Panc1 (cell line): Measurements from ENCODE around the gene CHRNA3. TPM values are rescaled to one million over a fixed set of nuclear protein-coding genes. Genes with fewer than 3 reads are reported as not detected.

Experiments used
- ATAC-seq: fragments of 200-7000 bp; cut with Tn5 transposase; 2 replicates; pipeline ENCODE4 v1.9.1; 2020; ENCODE audit warnings: mild to moderate bottlenecking, moderate library complexity
- BruUV-seq: library from RNA; stranded (reverse); fragments of 400-500 nt; replicated peaks from 2 replicates; lab custom pipeline; 2021; lab: Mats Ljungman, UMichigan
- CTCF ChIA-PET: fragments of 300-600 bp; sonication (Branson Sonifier 250); formaldehyde crosslinking; loops from one replicate; lab custom pipeline; 2022; ENCODE audit warnings: antibody characterized with exemption; lab: Charles Lee
- POLR2A ChIA-PET: fragments of 300-600 bp; sonication (Branson Sonifier 250); formaldehyde crosslinking; loops from one replicate; lab custom pipeline; 2022; ENCODE audit warnings: antibody characterized with exemption; lab: Charles Lee
- DNase-seq: peaks from one replicate; pipeline ENCODE4 v3.0.0-alpha.2; 2010; ENCODE audit warnings: low read depth, low spot score
- H3K27ac ChIP-seq: 2 replicates; pipeline ENCODE4 v1.5.1; 2011; ENCODE audit warnings: mild to moderate bottlenecking, low read length, inconsistent platforms
- H3K27me3 ChIP-seq: fragments of 200-500 bp; sonication (Bioruptor generic); 2 replicates; pipeline ENCODE4 v1.6.0; 2014; ENCODE audit warnings: low read length, inconsistent platforms; ENCODE audit not compliant: control insufficient read depth, insufficient read depth
- H3K36me3 ChIP-seq: fragments of 200-500 bp; sonication (Bioruptor generic); 2 replicates; pipeline ENCODE4 v1.5.1; 2014; ENCODE audit warnings: inconsistent platforms, mild to moderate bottlenecking, low read length, moderate library complexity; ENCODE audit not compliant: control insufficient read depth, insufficient read depth
- H3K4me1 ChIP-seq: 2 replicates; pipeline ENCODE4 v1.5.1; 2011; ENCODE audit warnings: inconsistent platforms, mild to moderate bottlenecking, low read length, moderate library complexity; ENCODE audit not compliant: control insufficient read depth, insufficient read depth
- H3K4me3 ChIP-seq, 2 experiments: 2 replicates each; pipeline ENCODE4 v1.5.1; 2011 to 2012; ENCODE audit warnings: low read depth in 2 of 2, low read length in 2 of 2, mild to moderate bottlenecking in 2 of 2, inconsistent platforms in 1 of 2, moderate library complexity in 1 of 2
- H3K9me3 ChIP-seq: fragments of 200-500 bp; sonication (Bioruptor generic); 2 replicates; pipeline ENCODE4 v1.5.1; 2014; ENCODE audit warnings: low read depth, mild to moderate bottlenecking, inconsistent platforms, low read length, moderate library complexity; ENCODE audit not compliant: control insufficient read depth, insufficient read depth
- POLR2AphosphoS5 ChIP-seq: IDR thresholded peaks from 2 replicates; pipeline ENCODE4 v1.6.1; 2012; ENCODE audit warnings: mild to moderate bottlenecking, low read depth, low read length, moderate library complexity
- SIN3A ChIP-seq: IDR thresholded peaks from 2 replicates; pipeline ENCODE4 v1.6.1; 2012; ENCODE audit warnings: low read depth, mild to moderate bottlenecking, low read length, moderate library complexity, borderline replicate concordance; ENCODE audit not compliant: insufficient read depth
- TCF7L2 ChIP-seq: IDR thresholded peaks from 2 replicates; pipeline ENCODE4 v1.6.1; 2011; ENCODE audit warnings: mild to moderate bottlenecking, low read depth, low read length, inconsistent platforms
- in situ Hi-C: cut with HindIII; loops from 2 replicates; pipeline ENCODE4 v1.10.0; 2016; ENCODE audit warnings: low sequenced_read_pairs, low pct_unique_long_range_greater_than_20kb
- intact Hi-C: fragments of 100-400 bp; cut with micrococcal nuclease; formaldehyde crosslinking; loops from one replicate; pipeline ENCODE4 v1.10.0; 2022; ENCODE audit not compliant: unreplicated experiment
- total RNA-seq: library from RNA; stranded (reverse); gene quantifications from one replicate; pipeline ENCODE4 v1.2.1, GENCODE V29; 2021; ENCODE audit not compliant: unreplicated experiment
- TF ChIP-seq, protein P1 (sequence below): fragments of 450-650 bp; IDR thresholded peaks from 2 replicates; pipeline ENCODE4 v1.5.1; 2017; ENCODE audit warnings: mild to moderate bottlenecking
- TF ChIP-seq, protein P2 (sequence below), 2 experiments: IDR thresholded peaks; 2 replicates each; pipeline ENCODE4 v1.6.1; 2011 to 2012; ENCODE audit warnings: low read depth in 2 of 2, control low read depth in 1 of 2, low read length in 1 of 2, mild to moderate bottlenecking in 1 of 2, moderate library complexity in 1 of 2; ENCODE audit not compliant: insufficient read depth in 1 of 2

The CHRNA3 gene
- total RNA-seq, 1 experiment from 2014 or later, result 0.31 TPM

DNA sequence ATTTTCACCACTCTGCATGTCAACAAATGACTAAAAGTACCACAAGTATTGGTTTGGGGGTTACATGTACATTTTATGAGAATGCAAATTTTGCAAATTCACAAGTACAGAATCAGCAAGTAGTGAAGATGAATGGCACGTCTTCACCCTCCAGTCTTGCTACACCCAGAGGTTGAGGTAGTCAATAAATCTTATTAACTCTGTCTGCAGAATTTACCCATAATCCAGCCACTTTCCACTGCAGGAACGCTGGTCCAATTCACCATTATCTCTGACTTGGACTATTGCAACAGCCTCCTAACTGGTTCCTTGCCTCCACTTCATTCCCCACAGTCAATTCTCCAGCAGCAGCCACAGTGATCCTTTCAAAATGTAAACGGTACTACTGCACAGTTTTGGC, 70.0 kb downstream of the CHRNA3 start:
- ATAC-seq, result no peak
- Histone ChIP-seq H3K27me3 (no peaks in the 10 kb centered on the region), H3K9me3 (no peaks in the 10 kb centered on the region), H3K4me3 (no peak overlapping the region), H3K36me3 (peaks cover 27% of the 10 kb centered on the region), H3K4me1 (peaks cover 3% of the 10 kb centered on the region; the same call in 1 of the 2 replicates), H3K27ac (no peak overlapping the region)
- POLR2A ChIA-PET, result interaction anchor here (1.5 kb wide), 1 partner anchor 14 kb away, joined by 3 read pairs; the partner anchor contains the start of gene CHRNA5
- in situ Hi-C loops (no loop called here), intact Hi-C loops (no loop called here)
- BruUV-seq, result no TSS peak
- DNase-seq, result no peak
- TF ChIP-seq, protein P1, sequence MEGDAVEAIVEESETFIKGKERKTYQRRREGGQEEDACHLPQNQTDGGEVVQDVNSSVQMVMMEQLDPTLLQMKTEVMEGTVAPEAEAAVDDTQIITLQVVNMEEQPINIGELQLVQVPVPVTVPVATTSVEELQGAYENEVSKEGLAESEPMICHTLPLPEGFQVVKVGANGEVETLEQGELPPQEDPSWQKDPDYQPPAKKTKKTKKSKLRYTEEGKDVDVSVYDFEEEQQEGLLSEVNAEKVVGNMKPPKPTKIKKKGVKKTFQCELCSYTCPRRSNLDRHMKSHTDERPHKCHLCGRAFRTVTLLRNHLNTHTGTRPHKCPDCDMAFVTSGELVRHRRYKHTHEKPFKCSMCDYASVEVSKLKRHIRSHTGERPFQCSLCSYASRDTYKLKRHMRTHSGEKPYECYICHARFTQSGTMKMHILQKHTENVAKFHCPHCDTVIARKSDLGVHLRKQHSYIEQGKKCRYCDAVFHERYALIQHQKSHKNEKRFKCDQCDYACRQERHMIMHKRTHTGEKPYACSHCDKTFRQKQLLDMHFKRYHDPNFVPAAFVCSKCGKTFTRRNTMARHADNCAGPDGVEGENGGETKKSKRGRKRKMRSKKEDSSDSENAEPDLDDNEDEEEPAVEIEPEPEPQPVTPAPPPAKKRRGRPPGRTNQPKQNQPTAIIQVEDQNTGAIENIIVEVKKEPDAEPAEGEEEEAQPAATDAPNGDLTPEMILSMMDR, result no peak
- TF ChIP-seq TCF7L2 (no peak), POLR2AphosphoS5 (0 out of 2 replicates have a peak, but pooled peaks have one; percentile 52), SIN3A (no peak)
- TF ChIP-seq, protein P2, sequence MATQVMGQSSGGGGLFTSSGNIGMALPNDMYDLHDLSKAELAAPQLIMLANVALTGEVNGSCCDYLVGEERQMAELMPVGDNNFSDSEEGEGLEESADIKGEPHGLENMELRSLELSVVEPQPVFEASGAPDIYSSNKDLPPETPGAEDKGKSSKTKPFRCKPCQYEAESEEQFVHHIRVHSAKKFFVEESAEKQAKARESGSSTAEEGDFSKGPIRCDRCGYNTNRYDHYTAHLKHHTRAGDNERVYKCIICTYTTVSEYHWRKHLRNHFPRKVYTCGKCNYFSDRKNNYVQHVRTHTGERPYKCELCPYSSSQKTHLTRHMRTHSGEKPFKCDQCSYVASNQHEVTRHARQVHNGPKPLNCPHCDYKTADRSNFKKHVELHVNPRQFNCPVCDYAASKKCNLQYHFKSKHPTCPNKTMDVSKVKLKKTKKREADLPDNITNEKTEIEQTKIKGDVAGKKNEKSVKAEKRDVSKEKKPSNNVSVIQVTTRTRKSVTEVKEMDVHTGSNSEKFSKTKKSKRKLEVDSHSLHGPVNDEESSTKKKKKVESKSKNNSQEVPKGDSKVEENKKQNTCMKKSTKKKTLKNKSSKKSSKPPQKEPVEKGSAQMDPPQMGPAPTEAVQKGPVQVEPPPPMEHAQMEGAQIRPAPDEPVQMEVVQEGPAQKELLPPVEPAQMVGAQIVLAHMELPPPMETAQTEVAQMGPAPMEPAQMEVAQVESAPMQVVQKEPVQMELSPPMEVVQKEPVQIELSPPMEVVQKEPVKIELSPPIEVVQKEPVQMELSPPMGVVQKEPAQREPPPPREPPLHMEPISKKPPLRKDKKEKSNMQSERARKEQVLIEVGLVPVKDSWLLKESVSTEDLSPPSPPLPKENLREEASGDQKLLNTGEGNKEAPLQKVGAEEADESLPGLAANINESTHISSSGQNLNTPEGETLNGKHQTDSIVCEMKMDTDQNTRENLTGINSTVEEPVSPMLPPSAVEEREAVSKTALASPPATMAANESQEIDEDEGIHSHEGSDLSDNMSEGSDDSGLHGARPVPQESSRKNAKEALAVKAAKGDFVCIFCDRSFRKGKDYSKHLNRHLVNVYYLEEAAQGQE (IDR thresholded peaks at IDR 0.05; ENCODE audit: insufficient read depth in 1 of 2, low read depth in 2 of 2, low read length in 1 of 2), result no peak
- CTCF ChIA-PET, result no interaction called here

DNA sequence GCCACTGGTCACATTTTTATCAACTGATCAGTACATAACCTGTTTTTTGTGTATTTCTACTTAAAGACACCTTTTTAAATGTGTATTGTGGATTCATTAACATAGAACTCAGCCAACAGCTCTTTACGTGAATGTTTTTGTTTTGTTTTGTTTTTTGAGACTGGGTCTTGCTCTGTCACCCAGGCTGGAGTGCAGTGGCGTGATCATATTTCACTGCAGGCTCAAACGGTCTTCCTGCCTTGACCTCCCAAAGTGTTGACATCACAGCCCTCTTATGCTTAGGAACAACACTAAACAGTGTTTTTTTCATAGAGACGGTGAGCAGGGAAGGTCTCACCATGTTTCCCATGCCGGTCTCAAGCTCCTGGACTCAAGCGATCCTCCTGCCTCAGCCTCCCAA, 70.6 kb downstream of the CHRNA3 start:
- peaks cover 3% of the 10 kb centered on the region; the same call in 1 of the 2 replicates for H3K4me1 ChIP-seq
- no peak for ATAC-seq
- H3K27ac ChIP-seq, result no peak overlapping the region
- H3K9me3 ChIP-seq, result no peaks in the 10 kb centered on the region
- intact Hi-C loops, result no loop called here
- ChIA-PET POLR2A (interaction anchor here (1.1 to 1.5 kb wide), 2 partner anchors 9 to 15 kb away, joined by 3 read pairs; partner anchors contain the start of gene CHRNA5), CTCF (no interaction called here)
- H3K36me3 ChIP-seq, result peaks cover 34% of the 10 kb centered on the region
- BruUV-seq, result no TSS peak
- in situ Hi-C loops, result no loop called here
- H3K4me3 ChIP-seq, result no peak overlapping the region
- no peak for TF ChIP-seq POLR2AphosphoS5
- no peak for TF ChIP-seq TCF7L2
- TF ChIP-seq, protein P1, result no peak
- TF ChIP-seq SIN3A, result no peak
- TF ChIP-seq, protein P2 (IDR thresholded peaks at IDR 0.05; ENCODE audit: insufficient read depth in 1 of 2, low read depth in 2 of 2, low read length in 1 of 2), result no peak
- H3K27me3 ChIP-seq, result no peaks in the 10 kb centered on the region
- no peak for DNase-seq
